HUDEP-2 (cell line): ENCODE data around the gene GPATCH1.
"Not testable (repeated sequence)": the region's sequence is repeated elsewhere in the genome, so short reads cannot be mapped to it uniquely, and the experiment has no call there.

Experiments
- DNase-seq, 76 experiments: peaks; one replicate each; lab custom pipeline; 2025; ENCODE audit not compliant: unreplicated experiment in 76 of 76; lab: John Stamatoyannopoulos, UW

The GPATCH1 gene

GRCh38 chr19:33156334-33156733 is 75.4 kb downstream of the GPATCH1 start:
- DNase-seq = no peak

GRCh38 chr19:33157906-33158305 is 76.9 kb downstream of the GPATCH1 start:
- DNase-seq = no peak

DNA sequence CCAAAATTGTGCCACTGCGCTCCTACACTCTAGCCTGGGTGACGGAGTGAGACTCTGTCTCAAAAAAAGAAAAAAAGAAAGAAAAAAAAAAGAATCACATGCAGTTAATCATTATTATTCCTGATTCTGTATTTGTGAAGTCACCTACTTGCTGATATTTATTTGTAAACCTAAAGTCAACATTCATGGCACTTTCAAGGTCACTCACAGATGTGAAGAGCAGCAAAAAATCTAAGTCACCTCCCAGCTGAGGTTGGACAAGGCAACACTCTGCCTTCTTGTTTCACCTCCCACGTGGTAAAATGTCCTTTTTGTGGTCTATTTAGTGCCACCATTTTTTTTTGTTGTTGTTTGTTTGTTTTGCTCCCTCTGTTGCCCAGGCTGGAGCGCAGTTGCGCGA is 77.4 kb downstream of the GPATCH1 start:
- no peak for DNase-seq

GRCh38 chr19:33159149-33159548 is 78.2 kb downstream of the GPATCH1 start:
- no peak for DNase-seq

DNA sequence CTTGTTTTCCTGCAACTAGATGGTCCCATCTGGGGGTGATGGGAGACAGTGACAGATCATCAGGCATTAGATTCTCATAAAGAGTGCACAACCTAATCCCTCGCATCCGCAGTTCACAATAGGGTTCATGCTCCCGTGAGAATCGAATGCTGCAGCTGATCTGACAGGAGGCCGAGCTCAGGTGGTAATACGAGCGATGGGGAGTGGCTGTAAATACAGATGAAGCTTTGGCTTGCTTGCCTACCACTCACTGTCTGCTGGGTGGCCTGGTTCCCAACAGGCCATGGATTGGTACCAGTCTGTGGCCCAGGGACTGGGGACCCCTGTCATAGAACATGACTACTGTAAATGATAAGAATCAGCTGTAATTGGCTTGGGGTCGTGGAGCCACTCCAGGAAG is 78.9 kb downstream of the GPATCH1 start:
- DNase-seq = no peak

DNA sequence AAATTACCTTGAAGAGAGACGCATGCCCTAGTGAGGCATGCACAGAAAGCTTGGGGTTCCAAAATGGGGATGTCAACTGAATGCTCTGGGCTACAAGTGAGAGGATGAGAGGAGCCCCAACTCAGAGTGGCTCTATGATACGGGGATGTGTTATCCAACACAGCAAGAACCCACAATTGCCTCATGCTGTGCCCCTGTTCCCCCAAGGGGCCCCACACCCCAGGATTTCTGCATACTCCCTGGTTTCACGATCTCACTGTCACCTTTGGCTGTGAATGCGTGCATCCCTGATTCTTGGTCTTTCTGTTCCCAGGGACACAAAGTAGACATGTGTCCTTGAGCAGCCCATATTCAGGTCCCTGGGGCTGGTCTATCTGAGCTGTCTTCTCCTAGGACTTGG is 80.2 kb downstream of the GPATCH1 start:
- DNase-seq = no peak

- DNase-seq = no peak
Measured at GRCh38 chr19:33163481-33163880, 82.5 kb downstream of the GPATCH1 start.

DNA sequence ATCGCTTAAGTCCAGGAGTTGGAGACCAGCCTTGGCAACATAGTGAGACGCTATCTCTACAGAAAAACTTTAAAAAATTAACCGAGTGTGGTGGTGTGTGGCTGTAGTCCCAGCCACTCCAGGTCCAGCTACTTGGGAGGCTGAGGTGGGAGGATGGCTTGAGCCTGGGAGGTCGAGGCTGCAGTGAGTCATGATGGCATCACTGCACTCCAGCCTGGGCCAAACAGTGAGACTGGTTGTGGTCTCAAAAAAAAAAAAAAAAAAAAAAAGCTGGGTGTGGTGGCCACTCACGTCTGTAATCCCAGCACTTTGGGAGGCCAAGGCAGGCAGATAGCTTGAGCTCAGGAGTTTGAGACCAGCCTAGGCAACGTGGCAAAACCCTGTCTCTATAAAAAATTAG is 85.1 kb downstream of the GPATCH1 start:
- DNase-seq = not testable (repeated sequence)

- no peak for DNase-seq
Measured at GRCh38 chr19:33167438-33167837, 86.5 kb downstream of the GPATCH1 start.

- no peak for DNase-seq
Measured at GRCh38 chr19:33168528-33168927, 87.5 kb downstream of the GPATCH1 start.

DNA sequence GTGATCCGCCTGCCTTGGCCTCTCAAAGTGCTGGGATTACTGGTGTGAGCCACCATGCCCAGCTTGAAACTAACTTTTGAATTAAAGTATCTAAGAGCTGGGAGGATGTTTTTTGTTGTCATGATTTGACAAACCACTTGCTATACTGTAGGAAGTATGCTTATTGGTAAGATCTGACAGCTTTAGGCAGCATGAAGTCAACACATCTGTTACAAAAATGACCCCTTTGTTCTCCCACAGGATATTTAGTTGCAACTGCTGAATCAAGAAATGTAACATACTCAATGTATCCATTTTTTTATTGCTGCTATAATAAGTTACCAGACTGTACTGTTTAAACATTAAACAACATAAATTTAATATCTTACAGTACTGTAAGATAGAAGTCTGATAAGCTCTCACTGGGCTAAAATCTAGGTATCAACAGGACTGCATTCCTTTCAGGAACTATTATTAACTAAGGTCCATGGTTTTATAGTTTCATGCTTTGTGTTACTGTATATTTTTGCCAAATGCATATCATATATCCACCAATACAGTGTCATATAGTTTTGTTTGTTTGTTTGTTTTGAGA is 90.3 kb downstream of the GPATCH1 start:
- DNase-seq = no peak

GRCh38 chr19:33171916-33172359 is 91.0 kb downstream of the GPATCH1 start:
- DNase-seq = no peak

GRCh38 chr19:33174186-33174585 is 93.2 kb downstream of the GPATCH1 start:
- DNase-seq = no peak

- DNase-seq = no peak
Measured at GRCh38 chr19:33175156-33175782, 94.3 kb downstream of the GPATCH1 start.

- DNase-seq = peak in 10 of 76 experiments; percentile 27 to 60 (median 45)
Measured at GRCh38 chr19:33175886-33176669, 95.1 kb downstream of the GPATCH1 start.

- DNase-seq = peak; percentile 86 to 100 (median 99)
Measured at GRCh38 chr19:33176670-33177416, 95.9 kb downstream of the GPATCH1 start.

GRCh38 chr19:33177417-33177979 is 96.5 kb downstream of the GPATCH1 start:
- peak in 30 of 76 experiments; percentile 30 to 80 (median 66) for DNase-seq
